Spleen (tissue), 7 donors: ENCODE measurements around the gene SURF1.
A peak's percentile ranks its signal among the peaks of the same experiment; 100 is the strongest.

Experiments
- CTCF ChIP-seq, 11 experiments: fragments of 200-600 bp in 7 of 11; fragments of 450-650 bp in 4 of 11; sonication (generic) in 4 of 11; IDR thresholded peaks in 8 of 11; conservative IDR thresholded peaks in 3 of 11; 1 replicate in 7 of 11; 2 replicates in 4 of 11; pipeline versions ENCODE4 v1.4.0 to v1.8.0; 2016 to 2021; ENCODE audit warnings: antibody characterized with exemption in 11 of 11, inconsistent platforms in 4 of 11, mild to moderate bottlenecking in 1 of 11
- POLR2A ChIP-seq, 3 donors: fragments of 450-650 bp; IDR thresholded peaks; one replicate each; pipeline ENCODE4 v1.5.1; 2017; ENCODE audit warnings: antibody characterized with exemption in 3 of 3, mild to moderate bottlenecking in 1 of 3
- POLR2AphosphoS5 ChIP-seq, 3 donors: sonication (generic); formaldehyde crosslinking; IDR thresholded peaks; one replicate each; pipeline ENCODE4 v1.5.1; 2017; ENCODE audit warnings: antibody characterized with exemption in 3 of 3
- donor health status: DM: no; HTN: no; CAD: no; lungs with moderate emphysema.
- donor health status: DM: no; HTN: no; CAD: no.
- donor health status: DM: no; HTN: no; CAD: no.

GRCh38 chr9:133360400-133361393 is 4.4 kb upstream of the SURF1 start:
- TF ChIP-seq POLR2A (IDR thresholded peaks at IDR 0.05) (no peak), CTCF (IDR thresholded peaks at IDR 0.05 in 8 of 11, conservative IDR thresholded peaks at IDR 0.05 in 3 of 11) (no peak), POLR2AphosphoS5 (IDR thresholded peaks at IDR 0.05) (peak; percentile 22 to 41 (median 41))
